Lower lobe of right lung (tissue), 2 donors: ENCODE results near the gene DLK2. TPM values are rescaled to one million over a fixed set of nuclear protein-coding genes. Genes with fewer than 3 reads are reported as not detected.

Experiments used
- ATAC-seq, 2 donors: fragments of 200-7000 bp; cut with Tn5 transposase; one replicate each; pipeline ENCODE4 v1.9.1; 2020 to 2022; ENCODE audit warnings: mild to moderate bottlenecking in 2 of 2, moderate library complexity in 2 of 2
- DNase-seq: peaks from one replicate; pipeline ENCODE4 v3.0.0-alpha.2; 2020
- H3K27ac ChIP-seq: fragments of 200-600 bp; one replicate; pipeline ENCODE4 v1.8.0; 2022
- H3K27me3 ChIP-seq: fragments of 200-600 bp; one replicate; pipeline ENCODE4 v1.8.0; 2022; ENCODE audit warnings: low read depth
- H3K36me3 ChIP-seq: fragments of 200-600 bp; one replicate; pipeline ENCODE4 v1.8.0; 2022; ENCODE audit warnings: mild to moderate bottlenecking
- H3K4me1 ChIP-seq: fragments of 200-600 bp; one replicate; pipeline ENCODE4 v1.8.0; 2022
- H3K4me3 ChIP-seq: fragments of 200-600 bp; one replicate; pipeline ENCODE4 v1.8.0; 2022; ENCODE audit warnings: mild to moderate bottlenecking
- H3K9me3 ChIP-seq: fragments of 200-600 bp; one replicate; pipeline ENCODE4 v1.8.0; 2022
- intact Hi-C: fragments of 100-400 bp; cut with DNase I; formaldehyde crosslinking; loops from one replicate; pipeline ENCODE4 v1.11.0; 2022
- microRNA-seq: library from miRNA; unstranded; fragments of <30 nt; microRNA quantifications from one replicate; pipeline ENCODE4 v1.2.0, GENCODE V29; 2020; ENCODE audit warnings: borderline number of aligned reads
- total RNA-seq: library from RNA; stranded (reverse); fragmentation: NEBNext Ultra II Directional; extraction: Animal tissue kit (Norgen Biotek cat#: 25700); gene quantifications from one replicate; pipeline ENCODE4 v1.2.1, GENCODE V29; 2021
- TF ChIP-seq, protein P1 (sequence below): fragments of 200-600 bp; IDR thresholded peaks from one replicate; pipeline ENCODE4 v1.8.0; 2022; ENCODE audit warnings: antibody characterized with exemption, mild to moderate bottlenecking
- donor health status: DM: no; HTN: yes; CAD: no; lungs with severe emphysema.

DLK2 gene
- total RNA-seq, 1 donor from 2014 or later, result 0.53 TPM

DNA sequence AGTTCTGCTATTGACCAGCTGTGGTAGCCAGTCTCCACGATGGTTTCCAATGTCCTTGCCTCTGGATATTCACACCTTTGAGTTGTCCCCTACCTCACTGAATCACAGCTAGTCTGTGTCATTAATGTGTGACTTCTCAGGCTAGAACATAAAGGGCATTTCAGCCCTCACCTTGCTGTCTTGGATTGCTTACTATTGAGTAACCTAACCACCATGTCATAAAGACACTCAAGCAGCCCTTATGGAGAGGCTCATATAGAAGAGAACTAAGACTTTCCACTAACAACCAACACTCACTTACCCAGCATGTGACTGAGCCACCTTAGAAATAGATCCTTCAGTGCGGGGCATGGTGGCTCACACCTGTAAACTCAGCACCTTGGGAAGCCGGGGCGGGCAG is 47.1 kb downstream of the DLK2 start:
- H3K9me3 ChIP-seq, result no peaks in the 10 kb centered on the region
- H3K4me1 ChIP-seq, result no peaks in the 10 kb centered on the region
- TF ChIP-seq, protein P1, sequence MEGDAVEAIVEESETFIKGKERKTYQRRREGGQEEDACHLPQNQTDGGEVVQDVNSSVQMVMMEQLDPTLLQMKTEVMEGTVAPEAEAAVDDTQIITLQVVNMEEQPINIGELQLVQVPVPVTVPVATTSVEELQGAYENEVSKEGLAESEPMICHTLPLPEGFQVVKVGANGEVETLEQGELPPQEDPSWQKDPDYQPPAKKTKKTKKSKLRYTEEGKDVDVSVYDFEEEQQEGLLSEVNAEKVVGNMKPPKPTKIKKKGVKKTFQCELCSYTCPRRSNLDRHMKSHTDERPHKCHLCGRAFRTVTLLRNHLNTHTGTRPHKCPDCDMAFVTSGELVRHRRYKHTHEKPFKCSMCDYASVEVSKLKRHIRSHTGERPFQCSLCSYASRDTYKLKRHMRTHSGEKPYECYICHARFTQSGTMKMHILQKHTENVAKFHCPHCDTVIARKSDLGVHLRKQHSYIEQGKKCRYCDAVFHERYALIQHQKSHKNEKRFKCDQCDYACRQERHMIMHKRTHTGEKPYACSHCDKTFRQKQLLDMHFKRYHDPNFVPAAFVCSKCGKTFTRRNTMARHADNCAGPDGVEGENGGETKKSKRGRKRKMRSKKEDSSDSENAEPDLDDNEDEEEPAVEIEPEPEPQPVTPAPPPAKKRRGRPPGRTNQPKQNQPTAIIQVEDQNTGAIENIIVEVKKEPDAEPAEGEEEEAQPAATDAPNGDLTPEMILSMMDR, result no peak
- no peaks in the 10 kb centered on the region for H3K36me3 ChIP-seq
- DNase-seq, result no peak
- peaks cover 3% of the 10 kb centered on the region for H3K27me3 ChIP-seq
- H3K27ac ChIP-seq, result no peak overlapping the region
- no peak overlapping the region for H3K4me3 ChIP-seq
- no peak for ATAC-seq
- intact Hi-C loops, result no loop called here

DNA sequence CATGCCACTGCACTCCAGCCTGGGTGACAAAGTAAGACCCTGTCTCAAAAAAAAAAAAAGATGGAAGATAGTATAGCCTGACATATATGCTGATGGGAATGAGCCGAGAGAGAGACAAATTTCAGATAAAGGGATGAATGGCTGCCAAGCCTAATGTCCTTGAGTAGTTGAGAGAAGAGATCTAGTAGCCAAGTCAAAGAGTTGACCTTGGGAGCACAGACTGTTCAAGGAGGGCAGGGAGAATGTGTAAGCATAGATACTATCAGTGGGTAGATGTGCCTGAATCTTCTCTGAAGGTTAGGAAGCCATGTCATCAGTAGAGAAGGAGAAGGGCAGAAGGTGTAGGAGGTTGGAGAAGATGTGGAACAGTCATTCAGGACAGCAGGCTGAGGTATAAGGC is 48.1 kb downstream of the DLK2 start:
- peaks cover 3% of the 10 kb centered on the region for H3K27me3 ChIP-seq
- no peaks in the 10 kb centered on the region for H3K4me1 ChIP-seq
- TF ChIP-seq, protein P1, result no peak
- H3K4me3 ChIP-seq, result no peak overlapping the region
- ATAC-seq (no peak), DNase-seq (no peak)
- no peaks in the 10 kb centered on the region for H3K9me3 ChIP-seq
- H3K27ac ChIP-seq, result no peak overlapping the region
- intact Hi-C loops, result no loop called here
- H3K36me3 ChIP-seq, result no peaks in the 10 kb centered on the region

DNA sequence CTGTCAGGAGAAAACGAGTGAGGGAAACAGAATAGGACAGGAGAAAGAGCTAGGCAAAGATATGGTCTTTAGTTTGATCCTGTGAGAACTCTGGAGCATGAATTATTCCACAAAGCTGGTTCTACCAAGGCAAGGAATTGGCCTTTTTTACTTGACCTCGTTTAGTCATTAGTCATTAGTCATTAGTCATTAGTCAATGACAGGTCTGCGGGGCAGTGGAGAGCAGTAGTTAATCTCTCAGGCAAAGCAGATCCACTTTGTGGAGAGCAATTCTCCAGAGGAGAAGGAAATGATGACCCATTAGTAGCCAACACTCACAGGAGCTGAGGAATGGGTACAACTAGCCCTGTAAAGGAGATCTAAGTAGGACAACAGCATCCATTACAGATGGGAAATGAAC is 50.0 kb downstream of the DLK2 start:
- H3K4me3 ChIP-seq, result no peak overlapping the region
- H3K9me3 ChIP-seq, result no peaks in the 10 kb centered on the region
- ATAC-seq (no peak), DNase-seq (no peak)
- intact Hi-C loops, result no loop called here
- H3K36me3 ChIP-seq, result no peaks in the 10 kb centered on the region
- TF ChIP-seq, protein P1, result no peak
- H3K27ac ChIP-seq, result no peak overlapping the region
- peaks cover 3% of the 10 kb centered on the region for H3K27me3 ChIP-seq
- H3K4me1 ChIP-seq, result no peaks in the 10 kb centered on the region

DNA sequence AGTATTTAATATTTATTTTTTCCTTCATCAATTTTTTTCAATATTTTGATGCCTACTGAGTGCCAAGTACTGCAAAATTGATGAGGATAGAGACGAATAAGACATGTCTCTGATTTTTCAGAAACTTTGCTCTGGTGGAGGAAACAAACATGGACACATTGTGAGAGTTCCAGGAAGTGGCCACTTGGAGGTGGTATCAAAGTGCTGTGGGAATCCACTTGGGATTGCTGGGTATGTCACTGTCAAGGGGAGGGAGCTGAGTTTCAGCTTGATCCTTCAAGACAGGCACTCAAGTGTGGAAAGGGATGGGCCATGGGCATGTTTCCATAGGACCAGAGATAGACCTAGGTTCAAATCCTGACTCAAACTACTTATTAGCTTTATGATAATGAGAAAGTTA is 52.5 kb downstream of the DLK2 start:
- intact Hi-C loops, result no loop called here
- peaks cover 2% of the 10 kb centered on the region for H3K27me3 ChIP-seq
- no peak for DNase-seq
- no peak overlapping the region for H3K4me3 ChIP-seq
- TF ChIP-seq, protein P1, result no peak
- H3K9me3 ChIP-seq, result no peaks in the 10 kb centered on the region
- no peak overlapping the region for H3K27ac ChIP-seq
- H3K4me1 ChIP-seq, result peaks cover 4% of the 10 kb centered on the region
- ATAC-seq, result no peak
- H3K36me3 ChIP-seq, result no peaks in the 10 kb centered on the region

DNA sequence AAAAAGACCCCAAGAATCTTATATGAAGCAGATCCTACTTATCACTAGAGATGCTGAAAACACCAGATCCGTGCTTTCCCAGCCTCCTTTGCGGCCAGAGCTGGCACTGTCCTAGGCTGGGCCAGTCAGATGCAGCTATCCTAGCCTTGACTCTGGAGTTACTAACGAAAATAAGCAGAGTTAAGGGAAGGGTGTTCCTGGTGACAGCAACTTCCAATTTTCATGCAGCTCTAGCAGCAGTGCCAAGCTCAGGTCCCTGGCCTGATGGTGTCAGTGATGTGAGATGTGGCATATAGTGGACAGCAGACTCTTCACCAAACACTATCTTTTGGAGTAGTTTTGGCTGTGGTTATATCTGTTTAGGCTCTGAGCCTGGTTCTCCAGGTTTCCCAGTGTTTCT is 53.6 kb downstream of the DLK2 start:
- Histone ChIP-seq H3K27me3 (no peaks in the 10 kb centered on the region), H3K4me3 (no peak overlapping the region), H3K36me3 (no peaks in the 10 kb centered on the region), H3K4me1 (peaks cover 4% of the 10 kb centered on the region), H3K27ac (no peak overlapping the region), H3K9me3 (no peaks in the 10 kb centered on the region)
- TF ChIP-seq, protein P1, result no peak
- no peak for ATAC-seq
- intact Hi-C loops, result no loop called here
- DNase-seq, result no peak

Small RNA genes within 50 kb of the gene (microRNA-seq; reads per million reads assigned to microRNA genes)
- 2.0 reads per million for gene MIR6780B

Other genes with a start within 250 kb of the DLK2 start
- gene DNPH1, start 226.1 kb downstream of the DLK2 start, total RNA-seq, result 24.0 TPM
- 0.09 TPM for gene TTBK1, start 212.1 kb downstream of the DLK2 start, total RNA-seq
- gene SLC22A7, start 157.3 kb downstream of the DLK2 start, total RNA-seq, result not detected
- gene CRIP3, start 146.7 kb downstream of the DLK2 start, total RNA-seq, result 0.95 TPM
- gene ZNF318, start 85.9 kb downstream of the DLK2 start, total RNA-seq, result 18.3 TPM
- 34.4 TPM for gene ABCC10, start 28.0 kb downstream of the DLK2 start, total RNA-seq
- gene TJAP1, start 22.0 kb upstream of the DLK2 start, total RNA-seq, result 34.3 TPM
- gene LRRC73, start 54.8 kb upstream of the DLK2 start, total RNA-seq, result 1.6 TPM
- 103 TPM for gene YIPF3, start 61.4 kb upstream of the DLK2 start, total RNA-seq
- gene POLR1C, start 61.5 kb upstream of the DLK2 start, total RNA-seq, result 26.1 TPM
- gene XPO5, start 120.5 kb upstream of the DLK2 start, total RNA-seq, result 29.9 TPM
- gene POLH, start 120.6 kb upstream of the DLK2 start, total RNA-seq, result 19.6 TPM
- 90.9 TPM for gene GTPBP2, start 173.7 kb upstream of the DLK2 start, total RNA-seq
- gene MAD2L1BP, start 180.3 kb upstream of the DLK2 start, total RNA-seq, result 19.2 TPM
- gene RSPH9, start 189.5 kb upstream of the DLK2 start, total RNA-seq, result 2.6 TPM
- 30.2 TPM for gene MRPS18A, start 232.2 kb upstream of the DLK2 start, total RNA-seq